ENCODE measurements around the gene E2F1.

E2F1 gene

GRCh38 chr20:33676652-33677645 is 9.2 kb downstream of the E2F1 start:
- Histone ChIP-seq H3K27ac (ENCODE audit: low read length) (no peak overlapping the region), H2AFZ (ENCODE audit: low read length) (no peak overlapping the region), H3K4me1 (ENCODE audit: low read length) (peaks cover 16% of the 10 kb centered on the region), H3K79me2 (ENCODE audit: low read length) (peaks cover 45% of the 10 kb centered on the region), H3K9me3 (replicated peaks; ENCODE audit: insufficient read depth, low read length) (no peaks in the 10 kb centered on the region), H3K9ac (ENCODE audit: low read length) (no peak overlapping the region), H3K9me2 (replicated peaks; ENCODE audit: insufficient read depth, low read length) (no peaks in the 10 kb centered on the region), H3K36me3 (replicated peaks; ENCODE audit: insufficient read depth, low read length) (no peaks in the 10 kb centered on the region), H3K4me3 (ENCODE audit: low read length) (no peak overlapping the region), H4K20me1 (ENCODE audit: insufficient read depth, low read length) (no peaks in the 10 kb centered on the region), H3F3A (ENCODE audit: insufficient read depth, low read length) (peaks cover 16% of the 10 kb centered on the region; the same call in 1 of the 2 replicates), H3K4me2 (ENCODE audit: low read depth, low read length) (no peak overlapping the region), H3K27me3 (replicated peaks; ENCODE audit: insufficient read depth, low read length) (no peaks in the 10 kb centered on the region)
- peak; percentile 5 for DNase-seq
- TF ChIP-seq EZH2 (optimal IDR thresholded peaks at IDR 0.05; ENCODE audit: low read depth, low read length) (no peak), CTCF (IDR thresholded peaks at IDR 0.05; ENCODE audit: low read length) (no peak), EZH2phosphoT487 (IDR thresholded peaks at IDR 0.05; ENCODE audit: low read length) (no peak)

GRCh38 chr20:33676121-33676520 is 10.1 kb downstream of the E2F1 start:
- Histone ChIP-seq H3F3A (ENCODE audit: insufficient read depth, low read length) (peaks cover 16% of the 10 kb centered on the region; the same call in 1 of the 2 replicates), H3K9me3 (replicated peaks; ENCODE audit: insufficient read depth, low read length) (no peaks in the 10 kb centered on the region), H2AFZ (ENCODE audit: low read length) (no peak overlapping the region), H3K4me2 (ENCODE audit: low read depth, low read length) (no peak overlapping the region), H3K9ac (ENCODE audit: low read length) (no peak overlapping the region), H3K4me1 (ENCODE audit: low read length) (peaks cover 16% of the 10 kb centered on the region), H3K36me3 (replicated peaks; ENCODE audit: insufficient read depth, low read length) (no peaks in the 10 kb centered on the region), H3K27me3 (replicated peaks; ENCODE audit: insufficient read depth, low read length) (no peaks in the 10 kb centered on the region), H4K20me1 (ENCODE audit: insufficient read depth, low read length) (no peaks in the 10 kb centered on the region), H3K9me2 (replicated peaks; ENCODE audit: insufficient read depth, low read length) (no peaks in the 10 kb centered on the region), H3K79me2 (ENCODE audit: low read length) (peaks cover 41% of the 10 kb centered on the region), H3K4me3 (ENCODE audit: low read length) (no peak overlapping the region), H3K27ac (ENCODE audit: low read length) (no peak overlapping the region)
- TF ChIP-seq EZH2 (optimal IDR thresholded peaks at IDR 0.05; ENCODE audit: low read depth, low read length) (no peak), CTCF (IDR thresholded peaks at IDR 0.05; ENCODE audit: low read length) (no peak), EZH2phosphoT487 (IDR thresholded peaks at IDR 0.05; ENCODE audit: low read length) (no peak)
- DNase-seq = peak; percentile 5

- Histone ChIP-seq H4K20me1 (ENCODE audit: insufficient read depth, low read length) (no peaks in the 10 kb centered on the region), H3F3A (ENCODE audit: insufficient read depth, low read length) (peaks cover 16% of the 10 kb centered on the region; the same call in 1 of the 2 replicates), H2AFZ (ENCODE audit: low read length) (no peak overlapping the region), H3K79me2 (ENCODE audit: low read length) (peaks cover 33% of the 10 kb centered on the region), H3K4me1 (ENCODE audit: low read length) (peaks cover 16% of the 10 kb centered on the region), H3K9ac (ENCODE audit: low read length) (peak overlapping the region; percentile 29; the same call in 1 of the 2 replicates), H3K9me3 (replicated peaks; ENCODE audit: insufficient read depth, low read length) (no peaks in the 10 kb centered on the region), H3K27ac (ENCODE audit: low read length) (no peak overlapping the region; the same call in 1 of the 2 replicates), H3K4me2 (ENCODE audit: low read depth, low read length) (peak overlapping the region; percentile 56; the same call in 1 of the 2 replicates), H3K36me3 (replicated peaks; ENCODE audit: insufficient read depth, low read length) (no peaks in the 10 kb centered on the region), H3K9me2 (replicated peaks; ENCODE audit: insufficient read depth, low read length) (no peaks in the 10 kb centered on the region), H3K4me3 (ENCODE audit: low read length) (peak overlapping the region; percentile 53), H3K27me3 (replicated peaks; ENCODE audit: insufficient read depth, low read length) (no peaks in the 10 kb centered on the region)
- TF ChIP-seq EZH2phosphoT487 (IDR thresholded peaks at IDR 0.05; ENCODE audit: low read length) (no peak), EZH2 (optimal IDR thresholded peaks at IDR 0.05; ENCODE audit: low read depth, low read length) (no peak), CTCF (IDR thresholded peaks at IDR 0.05; ENCODE audit: low read length) (no peak)
- no peak for DNase-seq
These were observed 10.8 kb downstream of the E2F1 start for GRCh38 chr20:33675136-33675959.
